ENCODE data around the gene SEMA7A. TPM values are rescaled to one million over a fixed set of nuclear protein-coding genes. Genes with fewer than 3 reads are reported as not detected.
"Not testable (repeated sequence)": the region's sequence is repeated elsewhere in the genome, so short reads cannot be mapped to it uniquely, and the experiment has no call there.

The SEMA7A gene
- polyA plus RNA-seq, 12 donors: 4.1 to 9.6 (median 5.6) TPM; not detected in 1

- DNase-seq: no peak
Measured at GRCh38 chr15:74400915-74401757, 32.6 kb downstream of the SEMA7A start.

DNA sequence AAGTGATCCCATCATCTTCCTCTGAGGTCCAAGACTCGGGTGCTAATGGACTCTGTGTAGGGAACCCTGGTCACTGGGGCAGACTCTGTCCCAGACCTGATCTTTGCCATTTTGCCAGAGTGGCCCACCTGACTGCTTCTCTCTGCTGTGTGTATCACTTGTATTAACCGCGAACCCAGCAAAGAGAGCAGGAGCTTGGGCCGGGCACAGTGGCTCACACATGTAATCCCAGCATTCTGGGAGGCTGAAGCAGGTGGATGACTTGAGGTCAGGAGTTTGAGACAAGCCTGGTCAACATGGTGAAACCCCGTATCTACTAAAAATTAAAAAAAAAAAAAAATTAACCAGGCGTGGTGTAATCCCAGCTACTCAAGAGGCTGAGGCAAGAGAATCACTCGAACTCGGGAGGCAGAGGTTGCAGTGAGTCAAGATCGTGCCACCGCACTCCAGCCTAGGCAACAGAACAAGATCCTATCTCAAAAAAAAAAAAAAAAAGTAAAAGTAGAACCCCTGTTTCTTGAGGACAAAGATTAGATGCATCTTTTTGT is 33.4 kb downstream of the SEMA7A start:
- no peak for DNase-seq

GRCh38 chr15:74399511-74400312 is 34.0 kb downstream of the SEMA7A start:
- DNase-seq: no peak

DNA sequence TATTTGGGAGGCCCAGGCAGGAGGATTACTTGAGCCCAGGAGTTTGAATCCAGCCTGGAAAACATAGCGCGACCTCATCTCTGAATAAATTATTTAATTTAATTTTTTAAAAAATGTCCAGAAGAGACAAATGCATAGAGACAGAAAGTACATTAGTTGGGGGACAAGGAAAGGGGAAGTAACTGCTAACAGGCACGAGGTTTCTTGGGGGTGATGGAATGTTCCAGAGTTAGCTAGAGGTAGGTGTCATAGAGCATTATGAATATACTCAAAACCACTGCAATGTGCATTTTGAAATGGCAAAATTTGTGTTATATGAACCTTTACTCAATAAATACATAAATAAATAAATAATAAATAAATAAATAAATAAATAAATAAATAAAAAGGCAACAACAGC is 34.7 kb downstream of the SEMA7A start:
- no peak for DNase-seq

DNA sequence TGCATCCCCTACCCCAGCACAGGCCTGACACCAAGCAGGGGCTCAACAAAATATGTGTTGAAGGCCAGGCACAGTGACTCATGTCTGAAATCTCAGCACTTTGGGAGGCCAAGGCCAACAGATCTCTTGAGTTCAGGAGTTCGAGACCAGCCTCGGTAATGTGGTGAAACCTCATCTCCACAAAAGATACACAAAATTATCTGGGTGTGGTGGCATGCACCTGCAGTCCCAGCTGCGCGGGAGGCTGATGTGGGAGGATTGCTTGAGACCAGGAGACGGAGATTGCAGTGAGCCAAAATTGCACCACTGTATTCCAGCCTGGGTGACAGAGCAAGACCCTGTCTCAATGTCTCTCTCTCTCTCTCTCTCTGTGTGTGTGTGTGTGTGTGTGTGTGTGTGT is 35.6 kb downstream of the SEMA7A start:
- no peak for DNase-seq

- no peak for DNase-seq
Measured at GRCh38 chr15:74397239-74398068, 36.3 kb downstream of the SEMA7A start.

GRCh38 chr15:74396445-74397238 is 37.1 kb downstream of the SEMA7A start:
- DNase-seq: no peak

- no peak for DNase-seq
Measured at GRCh38 chr15:74396146-74396438, 37.7 kb downstream of the SEMA7A start.

DNA sequence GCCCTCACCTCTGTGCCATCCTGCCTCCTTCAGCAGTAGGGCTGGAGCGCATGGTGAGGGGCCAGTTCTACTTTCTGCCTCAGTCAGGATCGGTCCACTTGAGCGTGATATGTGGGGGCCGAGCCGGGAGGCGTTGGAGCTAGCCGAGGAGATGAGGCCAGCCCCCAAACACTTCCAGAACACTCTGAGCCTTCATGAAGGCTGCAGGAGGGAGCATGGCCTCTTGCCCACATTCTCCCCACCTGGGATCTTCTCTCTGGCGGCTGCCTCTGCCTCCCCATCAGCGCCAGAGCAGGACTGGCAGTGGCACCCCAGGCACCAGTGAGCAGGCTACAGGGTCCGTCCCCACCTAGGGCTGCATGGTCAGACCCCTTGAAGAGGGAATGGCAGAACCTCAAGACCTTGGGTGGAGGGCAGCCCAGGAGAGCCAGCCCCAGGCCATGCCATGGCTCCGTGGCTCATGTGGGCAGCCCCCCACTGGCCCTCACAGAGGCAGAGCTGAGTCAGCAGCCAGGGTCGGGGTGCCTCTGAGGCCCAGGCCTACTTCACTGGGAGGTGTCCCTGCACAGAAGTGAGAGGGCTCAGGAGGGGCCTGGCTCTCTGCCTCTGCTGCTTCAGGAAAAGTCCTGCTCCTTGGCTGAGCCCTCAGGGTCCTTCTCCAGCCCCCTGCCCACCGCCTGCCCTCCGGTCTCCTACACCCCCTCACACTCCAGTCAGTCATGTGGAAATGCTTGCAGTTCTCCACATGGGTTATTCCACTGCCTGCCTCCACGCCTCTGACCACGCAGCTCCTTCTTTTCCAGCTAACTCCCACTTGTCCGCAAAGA is 38.2 kb downstream of the SEMA7A start:
- DNase-seq: no peak

- DNase-seq: no peak
Measured at GRCh38 chr15:74394090-74394846, 39.5 kb downstream of the SEMA7A start.

DNA sequence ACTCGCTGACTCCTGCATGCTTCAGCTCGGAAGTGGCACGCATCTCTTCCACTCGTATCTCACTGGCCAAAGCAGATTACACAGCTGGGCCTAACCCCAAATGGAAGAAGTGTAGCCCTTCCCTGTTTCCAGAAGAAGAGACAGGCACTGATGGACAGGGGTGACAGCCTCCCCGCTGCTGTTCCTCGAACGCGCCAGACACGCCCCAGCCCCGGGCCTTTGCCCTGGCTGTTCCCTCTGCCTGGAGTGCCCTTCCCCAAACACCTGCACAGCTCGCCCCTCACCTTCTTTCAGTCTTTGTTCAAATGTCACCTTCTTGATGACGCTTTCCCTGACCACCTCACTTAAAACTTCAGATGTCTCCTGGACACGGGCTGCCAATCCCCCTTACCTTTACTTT is 40.3 kb downstream of the SEMA7A start:
- DNase-seq: no peak

DNA sequence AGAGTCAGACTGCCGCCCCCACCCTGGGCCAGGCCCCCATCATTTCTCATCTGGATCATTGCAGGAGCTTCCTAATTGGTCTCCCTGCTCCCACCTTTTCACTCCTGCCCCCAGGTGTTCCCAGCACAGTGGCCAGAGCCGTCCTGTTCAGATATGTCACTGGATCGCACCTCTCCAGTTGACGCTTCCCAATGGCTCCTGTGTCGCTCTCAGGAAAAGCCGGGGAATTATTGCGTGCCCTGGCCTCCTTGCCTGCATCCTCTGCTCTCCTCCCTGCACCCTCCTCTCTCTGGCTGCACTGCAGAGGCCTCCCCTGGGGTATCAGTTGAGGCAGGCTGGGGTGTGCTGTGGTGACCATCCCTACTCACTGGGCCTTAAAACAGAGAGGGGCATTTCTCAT is 40.9 kb downstream of the SEMA7A start:
- DNase-seq: no peak

DNA sequence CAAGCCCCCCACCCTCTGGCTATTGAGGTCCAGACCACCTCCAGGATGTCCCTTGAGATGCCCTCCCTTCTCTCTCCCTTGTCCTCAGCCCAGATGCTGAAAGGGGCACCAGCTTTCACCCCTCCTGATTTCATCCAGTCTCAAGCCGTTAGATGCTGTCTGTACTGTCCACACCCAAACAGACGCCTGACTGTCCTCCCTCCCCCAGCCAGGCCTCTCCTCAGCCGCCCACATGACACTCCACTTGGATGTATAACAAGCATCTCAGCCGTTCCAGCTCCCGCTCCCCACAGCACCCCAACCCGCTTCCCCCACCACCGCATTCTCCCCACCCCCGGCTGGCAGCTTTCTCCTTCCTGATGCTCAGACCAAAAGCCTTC is 41.3 kb downstream of the SEMA7A start:
- peak; percentile 64 for DNase-seq

GRCh38 chr15:74391582-74392450 is 41.9 kb downstream of the SEMA7A start:
- no peak for DNase-seq

DNA sequence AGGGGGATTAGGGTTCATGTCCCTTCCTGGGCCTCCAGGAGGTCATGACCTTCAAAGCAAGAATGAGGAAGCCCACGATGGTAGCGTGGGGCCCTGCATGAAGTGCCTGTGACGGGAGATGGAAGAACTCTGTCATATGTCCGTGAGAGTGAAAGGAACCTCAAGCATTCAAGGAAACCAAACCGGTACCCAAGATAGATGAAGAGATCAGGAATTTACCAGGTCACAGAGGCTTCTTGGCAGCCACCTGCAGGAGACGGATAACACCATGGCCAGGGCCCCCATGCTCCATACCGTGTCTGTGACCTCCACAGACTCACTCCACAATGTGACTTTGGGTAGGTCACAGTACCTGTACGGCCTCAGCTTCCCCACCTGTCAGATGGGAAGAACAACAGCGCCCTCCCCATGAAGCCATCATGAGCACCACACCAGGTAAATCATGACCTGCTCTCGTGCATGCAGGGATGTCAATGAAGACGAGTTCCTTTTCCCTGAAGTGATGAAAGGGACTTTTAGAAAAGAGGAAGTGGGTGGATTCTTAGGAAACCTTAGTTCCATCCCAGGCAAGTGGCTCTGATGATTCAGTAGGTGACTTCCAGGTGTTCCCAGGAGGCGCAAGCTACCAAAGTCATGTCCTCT is 43.0 kb downstream of the SEMA7A start:
- DNase-seq: no peak

GRCh38 chr15:74390049-74390646 is 43.6 kb downstream of the SEMA7A start:
- DNase-seq: not testable (repeated sequence)

- no peak for DNase-seq
Measured at GRCh38 chr15:74389241-74390048, 44.3 kb downstream of the SEMA7A start.

Data from muscle of arm (tissue), 12 donors.